ENCODE data around the gene MACF1.
"Not testable (repeated sequence)": the region's sequence is repeated elsewhere in the genome, so short reads cannot be mapped to it uniquely, and the experiment has no call there.

The MACF1 gene

DNA sequence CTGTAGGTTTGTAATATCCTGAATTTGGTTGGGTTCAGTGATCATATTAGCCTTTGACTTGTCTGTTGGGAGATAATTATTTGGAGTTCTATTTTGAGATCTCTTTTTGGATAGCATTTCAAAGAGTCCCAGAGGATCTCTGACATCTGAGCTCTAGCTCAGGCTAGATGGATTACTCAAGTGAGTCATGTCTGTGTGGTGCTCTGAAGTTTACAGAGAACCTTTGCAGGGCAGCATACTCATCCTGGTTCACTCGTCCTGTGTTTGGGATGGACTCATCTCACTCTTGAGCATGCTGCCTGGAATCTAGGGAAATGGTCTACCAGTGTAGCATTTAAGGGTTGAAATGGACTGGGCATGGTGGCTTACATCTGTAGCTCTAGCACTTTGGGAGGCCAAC is 257.6 kb downstream of the MACF1 start:
- DNase-seq (ENCODE audit: low spot score): no peak

DNA sequence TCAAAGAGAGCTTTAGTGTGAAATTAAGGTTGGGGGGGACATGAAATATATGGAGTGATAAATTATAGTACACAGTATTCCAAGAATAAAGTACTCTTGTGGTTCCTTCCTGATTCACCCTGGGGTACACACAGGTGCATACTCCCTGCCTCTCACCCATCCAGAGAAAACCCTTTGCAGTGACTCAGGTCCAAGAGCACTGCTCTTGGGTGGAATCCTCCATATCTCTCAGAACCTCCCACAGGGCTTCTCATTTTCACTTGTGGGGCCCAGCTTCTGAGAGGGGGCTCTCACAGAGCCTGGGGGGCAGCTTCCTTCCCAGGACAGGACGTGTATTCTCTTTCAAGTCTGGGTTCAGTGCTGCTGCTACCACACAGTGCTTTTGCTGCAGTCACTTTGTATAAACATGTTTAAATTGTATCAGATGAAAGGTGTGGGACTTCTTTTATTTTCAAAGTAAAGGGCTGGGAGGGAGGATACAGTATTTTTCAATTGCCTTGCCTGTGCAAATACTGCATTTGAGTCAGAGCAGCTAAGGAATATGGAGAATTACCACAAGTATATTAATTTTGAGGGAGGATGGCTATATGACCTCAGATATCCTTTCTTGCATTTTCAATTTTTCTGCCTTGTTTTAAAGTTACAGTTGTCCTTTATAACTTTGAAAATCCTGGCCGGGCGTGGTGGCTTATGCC is 262.1 kb downstream of the MACF1 start:
- DNase-seq (ENCODE audit: low spot score): no peak

DNA sequence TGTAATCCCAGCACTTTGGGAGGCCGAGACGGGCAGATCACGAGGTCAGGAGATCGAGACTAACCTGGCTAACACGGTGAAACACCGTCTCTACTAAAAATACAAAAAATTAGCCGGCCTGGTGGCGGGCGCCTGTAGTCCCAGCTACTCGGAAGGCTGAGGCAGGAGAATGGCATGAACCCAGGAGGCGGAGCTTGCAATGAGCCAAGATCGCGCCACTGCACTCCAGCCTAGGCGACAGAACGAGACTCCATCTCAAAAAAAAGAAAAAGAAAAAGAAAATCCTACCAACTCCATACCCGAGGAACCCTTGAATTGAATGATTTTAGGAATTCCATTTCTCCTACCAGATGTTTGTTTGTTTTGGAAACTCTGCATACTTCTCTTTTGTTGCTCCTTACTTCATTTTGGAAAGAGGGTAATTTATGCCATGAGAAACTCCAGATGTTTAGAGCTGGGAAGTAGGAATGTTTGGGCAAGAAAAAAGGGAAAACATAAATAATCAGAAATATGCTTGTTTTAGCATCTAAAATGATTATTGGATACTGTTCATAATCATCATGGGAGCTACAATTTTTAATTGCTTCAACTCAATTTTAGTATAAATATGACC is 262.7 kb downstream of the MACF1 start:
- DNase-seq (ENCODE audit: low spot score): not testable (repeated sequence)

DNA sequence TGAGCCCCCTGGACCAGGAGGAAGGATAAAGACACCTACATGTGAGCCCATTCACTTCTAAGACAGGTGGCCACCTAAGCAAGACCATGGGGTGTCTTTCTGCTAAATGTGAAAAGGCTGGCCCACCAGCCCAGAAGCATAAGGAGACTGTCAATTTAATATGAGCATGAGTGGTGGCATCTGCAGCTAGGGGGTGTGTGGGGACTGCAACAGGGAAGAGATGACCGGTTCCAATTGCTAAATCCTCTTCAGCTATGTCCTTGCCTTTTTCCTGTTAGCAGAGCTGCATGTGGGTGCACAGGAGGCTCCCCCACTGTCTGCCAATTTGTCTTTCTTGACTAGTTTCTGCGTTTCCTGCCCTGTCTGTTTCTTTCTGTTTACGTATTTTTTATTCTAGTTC is 264.7 kb downstream of the MACF1 start:
- DNase-seq (ENCODE audit: low spot score): no peak

DNA sequence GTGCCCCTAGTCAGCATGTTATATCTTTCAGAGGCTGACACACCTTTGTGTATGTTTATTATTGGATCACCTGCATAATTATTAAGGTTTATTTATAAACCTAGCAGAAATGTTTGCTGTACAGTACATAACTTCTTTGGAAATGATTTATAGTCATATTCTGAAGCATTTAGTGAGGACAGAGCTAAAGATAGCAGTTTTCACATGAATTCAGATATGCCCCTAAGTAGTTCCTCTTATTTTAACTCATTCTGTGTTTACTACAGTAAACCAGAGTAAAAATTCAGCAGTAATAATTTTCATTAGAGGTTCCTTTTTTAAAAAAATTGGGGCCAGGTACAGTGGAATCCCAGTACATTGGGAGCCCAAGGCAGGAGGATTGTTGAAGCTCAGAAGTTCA is 265.5 kb downstream of the MACF1 start:
- no peak for DNase-seq (ENCODE audit: low spot score)

DNA sequence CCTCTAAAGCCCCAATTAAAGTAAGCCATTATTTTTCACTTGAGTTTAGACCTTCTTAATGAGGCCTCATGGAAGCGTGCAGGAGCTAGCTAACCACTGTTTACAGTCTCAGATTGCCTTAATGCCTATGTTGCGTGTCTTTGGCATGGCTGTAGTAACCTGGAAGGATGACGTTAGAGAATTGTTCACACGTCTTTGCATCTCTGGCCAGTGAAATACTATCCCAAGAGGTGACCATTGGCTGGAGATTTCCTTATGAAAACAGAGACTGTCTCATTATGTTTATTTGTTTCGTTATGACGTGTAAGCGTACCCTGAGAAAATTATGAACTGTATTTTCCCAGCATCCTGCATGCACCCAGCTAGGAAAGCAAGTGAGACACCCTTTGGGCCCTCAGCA is 268.3 kb downstream of the MACF1 start:
- DNase-seq (ENCODE audit: low spot score): no peak

DNA sequence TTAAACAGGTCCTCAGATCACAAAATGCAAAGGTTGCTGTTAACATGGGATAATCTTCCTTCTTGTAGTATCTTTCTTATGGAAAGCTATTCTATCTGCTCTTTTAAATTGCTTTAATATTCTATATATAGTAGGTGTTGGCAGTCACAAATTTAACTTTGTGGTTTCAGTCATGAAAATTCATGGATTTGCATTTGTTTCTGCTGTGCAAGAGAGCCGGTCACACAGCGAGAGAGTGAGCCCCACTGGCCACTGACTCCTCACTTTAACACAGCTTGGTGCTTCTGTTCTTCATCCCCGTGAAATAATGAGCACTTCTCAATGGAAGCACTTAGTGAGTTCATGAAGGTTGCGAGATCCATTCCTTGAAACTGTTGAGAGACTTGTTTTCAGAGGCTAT is 268.8 kb downstream of the MACF1 start:
- no peak for DNase-seq (ENCODE audit: low spot score)

DNA sequence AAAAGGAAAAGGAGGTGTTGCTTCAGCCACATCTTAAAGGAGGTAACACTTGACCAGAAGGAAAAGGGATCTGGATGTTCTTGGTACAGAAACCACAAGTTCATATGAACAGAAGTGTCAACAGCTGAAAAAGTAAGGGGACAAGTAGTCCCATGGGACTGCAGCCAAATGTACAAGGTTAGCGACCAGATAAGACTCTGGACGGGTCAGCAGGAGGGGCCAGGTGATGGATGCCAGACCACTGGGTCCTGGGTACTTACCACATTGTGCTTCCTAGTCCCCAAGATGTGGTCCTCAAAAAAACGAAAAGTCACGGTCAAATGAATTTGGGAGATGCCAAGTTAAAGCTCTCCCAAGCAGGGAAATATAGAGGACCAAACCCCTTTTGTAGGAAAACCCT is 270.3 kb downstream of the MACF1 start:
- DNase-seq (ENCODE audit: low spot score): no peak

DNA sequence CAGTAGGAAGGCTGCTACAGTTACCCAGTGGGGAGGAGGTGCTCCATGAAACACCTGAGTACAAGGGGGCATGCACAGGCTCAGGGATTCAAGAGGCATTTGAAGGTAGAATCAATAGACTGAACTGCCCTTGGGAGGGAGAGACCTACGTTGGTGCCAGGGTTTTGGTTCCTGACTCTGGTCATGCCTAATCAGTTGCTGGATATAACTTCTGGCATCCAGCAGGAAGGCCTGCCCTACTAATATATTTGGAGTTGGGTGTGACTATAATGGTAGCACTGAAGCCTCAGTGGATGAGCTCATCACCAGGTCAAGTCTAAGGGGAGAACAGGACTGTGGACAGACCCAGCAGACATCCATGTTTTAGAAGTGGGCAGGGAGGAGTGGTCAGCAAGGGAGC is 271.1 kb downstream of the MACF1 start:
- not testable (repeated sequence) for DNase-seq (ENCODE audit: low spot score)

DNA sequence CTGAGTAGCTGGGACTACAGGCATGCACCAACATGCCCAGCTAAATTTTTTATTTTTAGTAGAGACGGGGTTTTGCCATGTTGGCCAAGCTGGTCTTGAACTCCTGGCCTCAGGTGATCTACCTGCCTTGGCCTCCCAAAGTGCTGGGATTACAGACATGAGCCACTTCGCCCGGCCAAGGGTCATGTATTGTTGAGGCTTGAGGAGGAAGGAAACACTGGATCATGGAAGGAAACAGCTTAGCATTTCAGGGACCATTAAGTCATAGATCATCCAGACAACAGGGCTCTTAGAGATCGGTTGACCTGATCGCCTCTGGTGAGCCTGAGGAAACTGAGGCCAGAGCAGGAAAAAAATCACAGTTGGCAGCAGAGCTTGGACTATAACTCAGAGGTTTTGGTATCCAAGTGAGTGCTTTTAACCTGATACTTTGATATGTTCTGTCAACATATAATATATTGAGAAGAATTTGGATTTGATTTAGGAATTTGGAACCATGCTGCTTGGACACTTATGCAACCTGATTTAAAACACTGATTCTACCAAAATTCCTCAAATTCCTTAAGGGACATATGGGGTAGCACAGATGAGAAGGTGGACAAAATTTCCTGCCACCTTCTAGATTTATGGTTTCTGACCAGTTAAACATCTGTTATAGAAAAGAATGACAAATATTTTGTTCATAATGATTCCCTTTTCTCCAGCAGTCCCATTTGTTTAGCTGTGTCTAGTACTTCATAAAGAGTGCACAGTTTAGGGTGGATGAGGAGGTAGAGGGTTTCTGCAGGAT is 273.8 kb downstream of the MACF1 start:
- DNase-seq (ENCODE audit: low spot score): no peak

DNA sequence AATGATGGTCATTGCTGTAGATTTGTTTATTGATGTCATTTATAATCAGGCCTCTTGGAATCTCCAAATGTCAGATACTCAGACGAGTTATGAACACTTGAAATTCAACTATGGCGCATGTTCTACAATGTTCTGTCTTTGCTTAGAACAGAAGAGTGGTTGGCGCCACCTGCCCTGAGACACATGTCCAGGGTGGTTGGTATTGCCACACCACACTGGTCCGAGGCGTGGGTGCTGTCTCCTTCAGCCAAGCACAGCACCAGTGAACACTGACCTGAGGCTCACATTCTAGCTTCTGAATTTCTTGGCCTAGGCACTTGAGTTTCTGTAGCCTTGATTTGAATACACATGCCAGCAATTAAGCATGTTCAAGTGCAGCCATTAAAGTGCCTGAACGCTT is 276.8 kb downstream of the MACF1 start:
- DNase-seq (ENCODE audit: low spot score): no peak

DNA sequence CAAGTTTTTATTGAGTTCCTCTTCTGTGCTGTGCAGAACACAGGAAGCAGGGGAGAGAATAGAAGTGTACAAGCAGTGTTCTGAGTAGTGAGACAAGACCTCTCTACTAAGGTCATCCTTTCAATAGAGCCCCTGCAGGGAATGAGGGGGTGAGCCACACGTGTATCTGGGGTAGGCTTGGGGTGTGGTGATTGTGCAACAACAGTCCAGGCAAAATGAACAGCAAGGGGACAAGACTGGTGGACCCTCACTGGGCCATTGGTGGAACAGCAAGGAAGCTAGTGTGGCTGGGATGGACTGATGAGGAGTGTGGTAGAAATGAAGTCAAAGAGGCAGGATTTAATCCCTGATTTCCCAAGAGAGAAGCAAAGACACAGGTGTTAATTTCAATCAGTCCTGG is 278.8 kb downstream of the MACF1 start:
- DNase-seq (ENCODE audit: low spot score): no peak

DNA sequence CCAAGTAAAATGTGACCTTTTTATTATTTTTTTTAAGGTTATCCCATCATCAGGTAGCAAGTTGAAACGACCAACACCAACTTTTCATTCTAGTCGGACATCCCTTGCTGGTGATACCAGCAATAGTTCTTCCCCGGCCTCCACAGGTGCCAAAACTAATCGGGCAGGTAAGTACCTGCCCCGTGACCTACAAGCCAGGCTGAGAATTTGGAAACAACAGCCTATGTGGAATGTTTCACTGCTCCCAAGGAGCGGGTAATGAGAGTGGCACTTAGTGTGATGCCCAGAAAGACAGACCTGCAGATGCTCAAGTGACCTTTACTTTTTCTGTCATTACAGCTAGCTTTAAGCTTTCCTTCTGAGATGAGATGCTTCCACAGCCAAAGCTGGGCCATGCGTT is 280.1 kb downstream of the MACF1 start:
- DNase-seq (ENCODE audit: low spot score): no peak

DNA sequence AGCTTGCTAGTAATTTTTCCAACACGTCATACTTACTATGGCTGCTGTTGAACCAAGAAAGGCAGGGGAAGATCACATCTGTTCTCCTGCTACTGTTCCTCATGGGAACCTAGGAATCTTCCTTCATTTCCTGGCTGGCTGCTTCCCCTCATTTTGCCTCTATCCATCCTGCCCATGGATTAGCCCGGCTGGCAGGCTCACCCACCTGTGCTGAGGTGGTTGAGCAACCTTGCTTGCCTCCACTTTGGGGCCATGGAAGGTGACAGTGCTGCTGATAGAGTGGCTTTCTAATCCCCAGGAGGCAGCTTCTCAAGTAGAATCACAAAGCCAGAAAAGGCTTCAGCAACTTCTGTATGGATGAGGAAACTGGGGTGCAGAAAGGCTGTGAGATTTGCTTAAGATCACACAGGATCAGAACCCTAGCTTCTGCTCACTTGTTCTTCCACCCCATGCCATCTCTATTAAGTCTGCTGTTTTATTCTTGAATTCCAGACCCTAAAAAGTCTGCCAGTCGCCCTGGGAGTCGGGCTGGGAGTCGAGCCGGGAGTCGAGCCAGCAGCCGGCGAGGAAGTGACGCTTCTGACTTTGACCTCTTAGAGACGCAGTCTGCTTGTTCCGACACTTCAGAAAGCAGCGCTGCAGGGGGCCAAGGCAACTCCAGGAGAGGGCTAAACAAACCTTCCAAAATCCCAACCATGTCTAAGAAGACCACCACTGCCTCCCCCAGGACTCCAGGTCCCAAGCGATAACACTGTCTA is 280.7 kb downstream of the MACF1 start:
- no peak for DNase-seq (ENCODE audit: low spot score)

DNA sequence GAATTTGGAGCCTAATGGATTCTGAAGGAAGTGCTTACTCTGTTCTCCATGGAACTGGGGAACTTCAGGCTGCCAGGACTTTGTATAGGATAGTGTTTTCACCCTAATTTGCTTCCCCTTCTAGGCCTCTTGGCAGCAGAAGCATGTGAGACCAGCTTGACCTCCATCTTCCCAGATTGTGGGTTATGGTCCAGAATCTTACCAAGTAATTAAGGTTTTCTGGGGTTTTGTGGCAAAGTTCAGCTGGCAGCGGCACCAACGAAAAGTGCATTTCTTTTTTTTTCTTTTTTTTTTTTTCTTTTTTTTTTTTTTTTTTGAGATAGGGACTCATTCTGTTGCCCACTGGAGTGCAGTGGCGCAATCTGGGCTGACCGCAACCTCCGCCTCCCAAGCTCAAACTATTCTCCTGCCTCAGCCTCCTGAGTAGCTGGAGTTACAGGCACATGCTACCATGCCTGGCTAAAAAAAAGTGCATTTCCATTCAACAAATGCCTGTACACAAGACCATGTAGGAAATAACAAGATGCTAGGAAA is 283.6 kb downstream of the MACF1 start:
- no peak for DNase-seq (ENCODE audit: low spot score)

DNA sequence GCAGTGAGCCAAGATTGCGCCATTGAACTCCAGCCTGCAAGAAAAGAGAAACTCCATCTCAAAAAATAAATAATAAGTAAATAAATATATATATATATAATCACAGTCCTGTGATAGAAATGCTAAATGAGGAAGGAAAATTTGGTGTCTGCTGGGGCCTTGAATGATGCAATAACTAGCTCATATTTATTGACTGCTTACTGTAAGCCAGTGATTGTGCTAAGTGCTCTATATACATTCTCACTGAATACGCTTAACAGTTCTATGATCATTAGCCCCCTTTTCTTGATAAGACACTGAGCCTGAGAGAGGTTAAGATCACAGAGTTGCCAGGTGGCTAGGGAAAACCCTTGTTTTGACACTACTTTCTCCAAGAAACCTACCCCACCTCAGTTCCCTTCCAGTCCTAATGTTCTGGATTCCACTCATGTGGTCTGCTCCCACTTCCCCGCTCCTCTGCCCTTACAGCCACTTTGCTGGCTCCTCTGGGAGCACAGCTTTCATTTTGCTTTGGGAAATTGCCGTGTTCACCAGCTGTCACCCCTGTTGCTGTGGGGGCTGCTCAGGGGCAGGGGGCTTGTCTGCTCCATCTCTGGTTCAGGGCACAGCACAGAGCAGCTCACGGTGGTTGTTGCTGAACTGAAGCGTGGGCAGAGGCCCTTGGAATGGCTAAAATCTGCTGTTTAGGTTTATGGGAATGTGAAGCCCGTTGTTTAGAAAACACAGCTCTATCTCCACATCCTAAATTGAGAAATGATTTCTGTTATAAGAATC is 284.5 kb downstream of the MACF1 start:
- no peak for DNase-seq (ENCODE audit: low spot score)

DNA sequence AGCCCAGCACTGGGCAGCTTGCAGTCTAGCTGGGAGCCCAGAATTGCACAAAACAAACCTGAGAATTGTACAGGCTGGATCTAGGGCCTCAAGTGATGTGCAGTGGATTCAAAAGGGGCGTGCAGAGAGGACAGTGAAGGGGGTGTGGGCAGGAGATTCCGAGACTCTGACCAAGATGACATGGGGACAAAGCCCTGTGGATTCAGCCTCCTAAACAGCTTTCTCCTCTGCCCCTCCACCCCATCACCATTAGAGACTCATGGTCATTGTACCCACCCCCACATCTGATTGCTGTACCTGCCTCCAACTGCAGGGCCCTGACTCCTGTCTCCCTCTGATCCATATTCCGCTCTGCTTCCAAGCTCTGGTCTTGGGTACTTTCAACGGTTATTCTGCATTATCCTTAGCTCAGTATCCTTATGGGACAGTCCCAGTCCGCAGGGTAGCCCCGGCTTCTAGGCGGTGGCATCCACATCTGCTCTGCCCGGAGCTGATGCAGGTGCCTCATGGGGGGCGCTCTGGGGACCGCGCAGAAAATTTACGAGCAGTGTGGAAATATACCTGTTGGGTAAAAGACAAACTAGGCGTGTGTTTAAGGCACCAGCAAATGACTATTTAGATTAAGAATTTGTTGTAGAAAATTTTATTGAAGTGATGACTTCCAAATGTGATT is 285.2 kb downstream of the MACF1 start:
- DNase-seq (ENCODE audit: low spot score): no peak

DNA sequence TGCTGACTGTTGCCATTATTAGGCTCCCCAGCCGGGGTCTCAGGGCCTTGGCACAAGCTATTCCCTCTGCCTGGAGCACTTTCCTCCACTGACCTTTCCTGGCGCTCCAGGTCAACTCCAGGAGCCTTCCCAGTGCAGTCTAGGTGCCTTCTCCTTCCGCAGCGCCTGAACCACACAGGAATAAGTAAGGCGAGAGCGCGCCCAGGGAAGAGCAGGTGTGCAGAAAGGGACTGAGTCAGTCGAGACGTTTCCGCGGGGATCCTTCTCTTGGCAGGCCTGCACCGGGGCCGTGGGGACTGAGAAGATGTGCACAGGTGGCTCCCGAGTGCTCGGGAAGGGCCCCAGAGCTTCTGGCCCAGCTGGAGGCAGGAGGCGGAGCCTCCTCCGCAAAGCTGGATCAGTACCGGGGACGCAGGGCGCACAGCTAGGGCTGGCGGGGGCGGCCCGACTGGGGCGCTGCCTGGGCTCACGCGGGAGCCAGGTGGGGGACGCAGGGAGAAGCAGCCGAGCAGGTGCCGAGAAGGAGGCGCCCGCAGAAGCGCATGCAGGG is 286.2 kb downstream of the MACF1 start:
- DNase-seq (ENCODE audit: low spot score): peak; percentile 51

DNA sequence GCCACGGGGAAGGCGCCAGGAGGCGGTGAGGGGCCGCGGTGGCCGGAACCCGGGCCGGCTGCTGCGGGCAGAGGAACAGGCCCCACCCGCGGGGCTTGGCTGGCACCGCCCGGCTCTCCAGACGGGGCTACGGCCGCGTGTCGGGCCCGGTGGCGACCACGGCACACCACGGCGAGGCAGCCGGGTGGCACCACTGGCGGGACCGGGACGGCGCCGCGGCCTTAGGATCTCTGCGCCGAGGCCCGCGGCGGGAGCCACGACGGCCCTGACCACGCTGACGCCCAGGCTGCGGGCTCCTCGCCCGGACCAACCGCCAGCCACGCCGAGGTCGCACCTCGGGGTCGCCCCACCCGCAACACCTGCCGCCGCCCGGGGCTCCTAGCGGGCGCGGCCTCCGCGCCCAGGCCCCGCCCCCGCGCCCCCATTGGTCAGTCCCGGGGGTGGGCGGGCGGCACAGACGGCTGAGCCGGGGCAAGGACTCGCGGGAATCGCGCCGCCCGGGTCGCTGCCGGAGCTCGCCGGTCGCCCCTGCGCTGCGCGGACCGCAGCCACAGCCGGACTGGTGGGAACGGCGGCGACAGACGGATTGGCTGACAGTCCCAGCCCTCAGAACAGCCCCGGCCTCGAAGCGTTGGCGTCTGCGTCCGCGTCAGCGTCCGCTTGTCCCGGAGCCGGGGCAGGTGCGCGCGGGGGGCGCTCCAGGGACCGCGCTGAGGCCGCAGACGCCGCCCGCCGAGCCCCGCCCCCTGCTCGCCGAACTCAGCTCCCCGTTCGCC is 286.8 kb downstream of the MACF1 start, which contains the start of gene BMP8A:
Gene BMP8A (plus strand): TSS at position 491 of the 776 bp plus-strand sequence. CDS start 356 bp downstream, outside the sequence.
- DNase-seq (ENCODE audit: low spot score): peak; percentile 94

Data from germinal center (tissue), 1 donor.